Epithelial cell of prostate (primary cell): ENCODE measurements around the gene RNF207.

Source experiments
- DNase-seq: peaks from one replicate; pipeline ENCODE4 v3.0.0-alpha.2; 2011; ENCODE audit warnings: low read depth, low spot score
- H3K27ac ChIP-seq: fragments of 450-650 bp; 2 replicates; pipeline ENCODE4 v1.5.1; 2017; ENCODE audit warnings: mild to moderate bottlenecking

Gene RNF207, protein sequence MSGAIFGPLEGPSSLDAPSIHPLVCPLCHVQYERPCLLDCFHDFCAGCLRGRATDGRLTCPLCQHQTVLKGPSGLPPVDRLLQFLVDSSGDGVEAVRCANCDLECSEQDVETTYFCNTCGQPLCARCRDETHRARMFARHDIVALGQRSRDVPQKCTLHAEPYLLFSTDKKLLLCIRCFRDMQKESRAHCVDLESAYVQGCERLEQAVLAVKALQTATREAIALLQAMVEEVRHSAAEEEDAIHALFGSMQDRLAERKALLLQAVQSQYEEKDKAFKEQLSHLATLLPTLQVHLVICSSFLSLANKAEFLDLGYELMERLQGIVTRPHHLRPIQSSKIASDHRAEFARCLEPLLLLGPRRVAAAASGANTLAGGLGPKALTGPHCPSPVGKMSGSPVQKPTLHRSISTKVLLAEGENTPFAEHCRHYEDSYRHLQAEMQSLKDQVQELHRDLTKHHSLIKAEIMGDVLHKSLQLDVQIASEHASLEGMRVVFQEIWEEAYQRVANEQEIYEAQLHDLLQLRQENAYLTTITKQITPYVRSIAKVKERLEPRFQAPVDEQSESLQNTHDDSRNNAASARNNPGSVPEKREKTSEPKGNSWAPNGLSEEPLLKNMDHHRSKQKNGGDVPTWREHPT

DNA sequence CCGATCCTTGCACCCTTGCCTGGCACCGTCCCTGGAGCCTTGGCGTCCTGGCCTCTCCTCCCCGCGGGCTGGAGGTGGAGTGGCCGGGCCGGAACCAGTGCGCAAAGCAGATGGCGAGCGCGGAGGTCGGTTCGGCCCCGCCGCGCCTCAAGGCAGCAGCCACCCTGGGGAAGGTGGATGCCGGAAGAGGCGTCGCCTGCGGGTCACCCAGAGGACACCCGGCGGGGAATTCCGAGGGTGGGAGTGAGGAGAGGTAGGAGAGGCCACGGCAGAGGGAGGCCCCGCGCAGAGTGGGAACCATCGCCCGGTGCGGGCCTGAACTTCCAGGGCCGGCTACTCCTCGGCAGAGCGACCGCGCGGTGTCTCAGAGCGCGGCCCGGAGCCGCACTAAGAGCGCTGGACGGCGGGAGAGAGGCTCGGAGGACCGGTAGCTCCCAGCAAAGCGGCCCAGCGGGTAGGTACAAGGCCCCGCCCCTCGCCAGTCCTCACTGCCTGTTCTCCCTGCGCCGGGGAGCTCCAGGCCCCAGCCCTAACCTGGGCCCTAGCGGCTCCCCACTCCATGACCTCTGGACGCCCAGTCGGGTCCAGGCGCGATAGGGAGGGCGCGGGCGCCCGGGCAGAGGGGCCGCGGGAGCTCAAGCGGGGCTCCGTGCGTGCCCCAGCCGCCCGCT is at the start of gene RNF207:
Gene RNF207, plus strand, starts transcription at position 271 of the 671 bp plus-strand sequence. CDS start 417 bp downstream, outside the sequence.
- DNase-seq, result no peak
- H3K27ac ChIP-seq, result peak within 1 kb of the TSS; percentile 77

- peak overlapping the region; percentile 49 for H3K27ac ChIP-seq
- DNase-seq, result no peak
Observed at GRCh38 chr1:6157132-6157527, 48.8 kb upstream of the RNF207 start.

DNA sequence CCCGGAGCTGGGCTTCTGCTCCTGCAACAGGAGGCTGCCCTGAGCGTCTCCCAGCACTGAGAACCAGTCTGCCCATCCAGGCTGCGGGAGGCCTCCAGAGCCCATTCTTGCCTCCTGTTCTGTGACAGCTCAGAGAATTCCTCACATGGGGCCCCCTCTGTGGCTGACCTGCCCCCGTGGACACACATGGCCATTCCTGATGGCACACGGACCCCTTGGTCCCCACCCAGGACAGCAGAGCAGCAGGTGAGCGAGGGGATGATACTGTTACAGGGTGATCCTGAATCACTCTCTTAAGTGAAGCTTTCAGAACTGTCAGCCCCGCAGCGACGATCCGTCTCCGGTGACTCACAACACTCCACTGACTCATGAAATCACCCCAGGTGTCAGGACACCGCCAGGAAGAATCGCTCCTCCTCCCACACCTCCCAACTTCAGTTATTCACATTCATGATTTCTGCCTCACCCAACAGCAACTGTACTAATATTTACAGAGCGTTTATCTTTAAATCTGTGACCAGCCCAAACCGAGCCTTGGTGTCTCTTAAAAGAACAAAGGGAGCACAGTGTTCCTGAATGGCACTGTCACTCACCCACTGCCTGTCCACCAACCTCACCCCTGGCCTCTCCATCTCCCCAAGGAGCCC is 48.3 kb upstream of the RNF207 start:
- H3K27ac ChIP-seq, result peak overlapping the region; percentile 49
- peak; percentile 83 for DNase-seq

DNA sequence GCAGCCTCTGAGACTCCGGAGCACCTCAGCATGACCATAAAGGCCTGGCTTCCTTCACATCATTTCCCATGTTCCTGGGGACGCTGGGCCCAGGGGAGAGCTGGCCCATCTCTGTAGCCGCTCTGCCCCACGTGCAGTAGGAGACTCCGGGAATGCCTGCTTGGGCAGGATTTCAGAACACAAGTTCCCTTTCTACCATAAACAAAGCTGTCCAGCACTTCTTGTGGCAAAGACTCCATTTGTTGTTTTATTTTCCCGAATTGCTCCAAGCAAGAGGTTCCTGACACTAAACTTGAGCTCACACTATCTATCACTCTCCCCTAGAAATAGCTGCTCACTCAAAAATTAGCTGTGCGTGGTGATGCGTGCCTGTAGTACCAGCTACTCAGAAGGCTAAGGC is 47.7 kb upstream of the RNF207 start:
- no peak for DNase-seq
- H3K27ac ChIP-seq, result peak overlapping the region; percentile 49

DNA sequence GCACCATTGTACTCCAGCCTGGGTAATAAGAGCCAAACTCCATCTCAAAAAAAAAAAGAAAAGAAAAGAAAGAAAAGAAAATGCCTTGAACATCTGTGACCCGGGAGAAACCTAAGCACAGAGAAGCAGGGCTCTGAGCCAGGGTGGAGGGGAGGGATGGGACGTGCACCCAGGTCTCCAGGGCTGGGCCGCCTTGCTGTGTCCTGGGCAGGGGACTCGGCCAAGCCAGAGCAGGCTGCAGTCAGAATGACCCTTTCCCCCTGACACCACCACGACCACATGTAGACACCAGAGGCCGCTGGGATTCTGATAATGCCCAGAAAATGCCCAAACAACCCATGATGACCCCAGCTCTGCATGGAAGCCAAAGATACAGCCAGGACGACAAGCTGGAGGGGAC is 43.6 kb upstream of the RNF207 start:
- DNase-seq, result no peak
- H3K27ac ChIP-seq, result no peak overlapping the region

- DNase-seq, result no peak
- H3K27ac ChIP-seq, result no peak overlapping the region
Observed at GRCh38 chr1:6162773-6163172, 43.1 kb upstream of the RNF207 start.

DNA sequence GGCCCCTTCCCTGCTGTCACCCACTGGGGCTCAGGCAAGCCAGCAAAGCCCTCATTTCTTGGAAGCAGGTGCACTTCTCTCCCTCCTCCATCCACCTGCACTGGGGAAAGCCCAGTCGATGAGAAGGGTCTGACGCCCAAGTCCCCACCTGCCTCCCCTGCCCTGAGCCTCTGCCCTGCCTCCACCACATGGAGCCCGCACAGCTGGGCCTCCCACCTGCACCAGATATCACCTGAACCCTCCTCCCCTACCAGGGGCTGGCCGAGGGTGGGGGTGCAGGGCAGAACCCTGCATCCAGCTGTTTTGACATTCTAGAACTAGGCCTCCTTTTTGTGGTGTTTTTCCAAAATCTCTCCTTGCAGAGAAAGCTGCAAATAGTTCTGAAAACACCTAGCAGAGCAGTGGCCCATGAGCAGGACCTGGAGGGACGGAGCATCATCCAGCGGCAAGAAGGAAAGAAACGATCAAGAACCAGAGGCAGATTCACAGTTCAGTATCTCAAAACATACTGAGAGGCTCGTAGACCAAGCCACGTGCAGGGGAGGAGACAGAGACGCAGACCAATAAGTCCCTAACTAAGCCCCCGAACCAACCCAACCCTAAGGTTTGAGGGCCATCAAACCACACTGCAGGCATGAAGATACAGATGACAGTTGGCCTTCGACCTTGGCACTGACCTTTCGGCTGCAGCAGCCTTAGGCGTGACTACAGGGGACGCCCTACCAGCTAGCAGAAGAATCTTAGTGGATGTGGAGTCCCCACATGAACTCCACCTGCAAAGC is 42.5 kb upstream of the RNF207 start:
- no peak for DNase-seq
- no peak overlapping the region for H3K27ac ChIP-seq

GRCh38 chr1:6163973-6164617 is 41.8 kb upstream of the RNF207 start:
- DNase-seq, result no peak
- no peak overlapping the region for H3K27ac ChIP-seq

- no peak for DNase-seq
- H3K27ac ChIP-seq, result no peak overlapping the region
Observed at GRCh38 chr1:6165027-6165426, 40.9 kb upstream of the RNF207 start.

GRCh38 chr1:6165441-6165985 is 40.4 kb upstream of the RNF207 start:
- H3K27ac ChIP-seq, result no peak overlapping the region
- DNase-seq, result no peak

DNA sequence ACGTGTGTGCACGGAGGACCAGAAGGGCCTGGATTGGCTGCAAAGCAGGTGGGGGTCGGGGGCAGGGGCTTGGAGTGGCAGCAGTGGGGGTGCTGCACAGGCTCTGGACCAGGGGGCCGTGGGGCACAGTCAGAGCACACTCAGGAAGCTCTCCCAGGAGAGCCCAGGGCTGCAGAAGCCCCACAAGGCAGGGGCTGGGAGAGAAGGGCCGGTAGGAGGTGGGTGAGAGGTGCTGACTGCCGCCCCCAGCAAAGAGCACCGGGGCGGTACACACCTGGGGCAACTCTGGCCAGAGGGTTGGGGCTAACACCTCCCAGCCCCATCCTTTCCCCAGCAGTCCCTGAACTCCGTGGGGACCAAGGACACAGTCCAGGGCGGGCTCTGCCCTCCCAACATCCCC is 39.7 kb upstream of the RNF207 start:
- H3K27ac ChIP-seq, result no peak overlapping the region
- no peak for DNase-seq

DNA sequence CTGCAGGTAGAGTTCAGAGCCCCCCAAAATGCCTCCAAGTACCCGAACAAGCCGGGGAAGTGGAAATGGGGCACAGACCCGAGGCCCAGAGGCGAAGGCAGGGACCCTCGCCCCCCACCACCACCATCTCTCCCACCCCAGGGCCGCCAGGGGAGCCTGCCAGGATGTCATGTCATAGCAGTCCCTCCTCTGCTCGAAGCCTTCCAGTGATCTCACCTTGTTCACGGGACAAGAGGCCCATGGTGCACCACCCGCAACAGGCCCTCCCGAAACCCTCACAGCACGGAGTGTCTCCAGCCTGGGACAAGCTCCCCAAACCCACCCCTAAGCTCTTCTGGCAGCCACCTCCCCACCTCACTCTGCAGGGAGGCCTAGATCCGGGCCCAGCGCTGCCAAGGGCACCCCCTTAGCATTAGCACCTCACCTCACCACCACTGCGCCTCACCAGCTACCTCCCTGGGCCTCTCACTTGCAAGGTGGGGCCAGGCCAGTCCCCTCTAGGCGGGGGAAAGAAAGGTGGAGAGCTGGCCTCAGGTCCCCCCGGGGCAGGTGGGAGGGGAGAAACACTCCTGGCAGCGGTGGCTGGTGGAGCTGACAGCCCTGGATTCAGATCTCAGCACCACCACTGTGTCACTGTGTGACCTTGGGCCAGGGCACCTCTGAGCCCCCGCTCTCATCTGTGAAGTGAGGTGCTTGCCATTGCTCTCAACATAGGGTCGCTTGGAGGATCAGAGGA is 39.1 kb upstream of the RNF207 start:
- DNase-seq, result no peak
- H3K27ac ChIP-seq, result no peak overlapping the region

- no peak for DNase-seq
- no peak overlapping the region for H3K27ac ChIP-seq
Observed at GRCh38 chr1:6167391-6168303, 38.3 kb upstream of the RNF207 start.

- no peak for DNase-seq
- no peak overlapping the region for H3K27ac ChIP-seq
Observed at GRCh38 chr1:6168947-6169586, 36.9 kb upstream of the RNF207 start.

GRCh38 chr1:6170116-6170741 is 35.7 kb upstream of the RNF207 start:
- DNase-seq, result no peak
- no peak overlapping the region for H3K27ac ChIP-seq

GRCh38 chr1:6170742-6171201 is 35.1 kb upstream of the RNF207 start:
- no peak overlapping the region for H3K27ac ChIP-seq
- DNase-seq, result no peak
